Measurements from ENCODE around the gene CTNNA1. TPM values are rescaled to one million over a fixed set of nuclear protein-coding genes. Genes with fewer than 3 reads are reported as not detected.
"Not testable (repeated sequence)": the region's sequence is repeated elsewhere in the genome, so short reads cannot be mapped to it uniquely, and the experiment has no call there.

The CTNNA1 gene
- total RNA-seq, 1 donor from 2014 or later = 304 TPM

DNA sequence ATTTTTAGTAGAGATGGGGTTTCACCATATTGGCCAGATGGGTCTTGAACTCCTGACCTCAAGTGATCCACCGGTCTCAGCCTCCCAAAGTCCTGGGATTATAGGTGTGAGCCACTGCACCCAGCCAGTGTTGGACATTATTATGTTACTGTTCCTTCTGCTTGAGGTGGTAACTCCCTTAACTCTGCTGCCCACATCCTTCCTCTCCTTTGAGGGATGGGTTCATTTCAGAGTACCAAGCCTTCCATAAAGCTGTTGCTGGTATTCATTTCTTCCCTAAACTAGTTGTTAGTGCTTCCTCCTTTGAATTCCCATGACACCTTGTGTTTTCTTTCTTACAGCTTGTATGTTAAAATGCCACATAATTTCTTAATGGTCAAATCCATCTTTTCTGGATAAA, 54.0 kb downstream of the CTNNA1 start:
- peaks cover 0 to 3% of the 10 kb centered on the region in 2 donors for H3K36me3 ChIP-seq
- no peak overlapping the region for H3K27ac ChIP-seq
- TF ChIP-seq, protein P1, sequence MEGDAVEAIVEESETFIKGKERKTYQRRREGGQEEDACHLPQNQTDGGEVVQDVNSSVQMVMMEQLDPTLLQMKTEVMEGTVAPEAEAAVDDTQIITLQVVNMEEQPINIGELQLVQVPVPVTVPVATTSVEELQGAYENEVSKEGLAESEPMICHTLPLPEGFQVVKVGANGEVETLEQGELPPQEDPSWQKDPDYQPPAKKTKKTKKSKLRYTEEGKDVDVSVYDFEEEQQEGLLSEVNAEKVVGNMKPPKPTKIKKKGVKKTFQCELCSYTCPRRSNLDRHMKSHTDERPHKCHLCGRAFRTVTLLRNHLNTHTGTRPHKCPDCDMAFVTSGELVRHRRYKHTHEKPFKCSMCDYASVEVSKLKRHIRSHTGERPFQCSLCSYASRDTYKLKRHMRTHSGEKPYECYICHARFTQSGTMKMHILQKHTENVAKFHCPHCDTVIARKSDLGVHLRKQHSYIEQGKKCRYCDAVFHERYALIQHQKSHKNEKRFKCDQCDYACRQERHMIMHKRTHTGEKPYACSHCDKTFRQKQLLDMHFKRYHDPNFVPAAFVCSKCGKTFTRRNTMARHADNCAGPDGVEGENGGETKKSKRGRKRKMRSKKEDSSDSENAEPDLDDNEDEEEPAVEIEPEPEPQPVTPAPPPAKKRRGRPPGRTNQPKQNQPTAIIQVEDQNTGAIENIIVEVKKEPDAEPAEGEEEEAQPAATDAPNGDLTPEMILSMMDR (IDR thresholded peaks at IDR 0.05) = no peak
- TF ChIP-seq POLR2A (IDR thresholded peaks at IDR 0.05) (no peak), POLR2AphosphoS5 (IDR thresholded peaks at IDR 0.05; ENCODE audit: insufficient read depth in 1 of 2, low read depth in 1 of 2) (no peak)
- H3K9me3 ChIP-seq = no peaks in the 10 kb centered on the region
- intact Hi-C loops (cut with DNase I) = no loop called here
- H3K4me3 ChIP-seq = no peak overlapping the region
- peaks cover 26% of the 10 kb centered on the region for H3K4me1 ChIP-seq
- no peak for DNase-seq (ENCODE audit: extremely low spot score in 2 of 2)
- H3K27me3 ChIP-seq = no peaks in the 10 kb centered on the region

DNA sequence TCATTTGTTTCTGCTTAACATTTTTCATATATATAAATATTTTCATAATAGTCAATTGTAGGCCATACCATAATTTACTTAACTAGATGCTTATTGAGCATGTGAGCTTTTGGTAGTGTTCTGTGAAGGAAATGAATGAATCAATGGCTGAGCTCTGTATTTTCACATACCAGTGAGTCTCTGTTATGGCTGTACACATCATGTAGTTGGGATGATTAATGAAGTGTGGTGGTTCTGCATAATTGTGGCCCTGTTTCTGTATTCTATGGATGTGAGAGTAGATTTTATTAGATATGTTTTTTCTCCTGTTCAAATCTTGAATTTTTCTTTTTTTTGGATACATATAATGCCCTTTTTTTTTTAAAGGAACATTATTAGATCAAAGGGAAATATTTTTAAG, 56.2 kb downstream of the CTNNA1 start:
- Histone ChIP-seq H3K4me1 (peaks cover 11% of the 10 kb centered on the region), H3K27me3 (no peaks in the 10 kb centered on the region), H3K27ac (no peak overlapping the region), H3K36me3 (peaks cover 0 to 14% of the 10 kb centered on the region in 2 donors), H3K4me3 (no peak overlapping the region), H3K9me3 (no peaks in the 10 kb centered on the region)
- no peak for TF ChIP-seq POLR2A (IDR thresholded peaks at IDR 0.05)
- TF ChIP-seq POLR2AphosphoS5 (IDR thresholded peaks at IDR 0.05; ENCODE audit: insufficient read depth in 1 of 2, low read depth in 1 of 2) = no peak
- TF ChIP-seq, protein P1 (IDR thresholded peaks at IDR 0.05) = no peak
- intact Hi-C loops (cut with DNase I) = no loop called here
- DNase-seq (ENCODE audit: extremely low spot score in 2 of 2) = no peak

DNA sequence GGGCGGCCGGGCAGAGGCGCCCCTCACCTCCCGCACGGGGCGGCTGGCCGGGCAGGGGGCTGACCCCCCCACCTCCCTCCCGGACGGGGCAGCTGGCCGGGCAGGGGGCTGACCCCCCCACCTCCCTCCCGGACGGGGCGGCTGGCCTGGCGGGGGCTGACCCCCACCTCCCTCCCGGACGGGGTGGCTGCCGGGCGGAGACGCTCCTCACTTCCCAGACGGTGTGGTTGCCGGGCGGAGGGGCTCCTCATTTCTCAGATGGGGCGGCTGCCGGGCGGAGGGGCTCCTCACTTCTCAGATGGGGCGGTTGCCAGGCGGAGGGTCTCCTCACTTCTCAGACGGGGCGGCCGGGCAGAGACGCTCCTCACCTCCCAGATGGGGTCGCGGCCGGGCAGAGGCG, 57.6 kb downstream of the CTNNA1 start:
- H3K27ac ChIP-seq; H3K9me3 ChIP-seq; H3K27me3 ChIP-seq; intact Hi-C loops (cut with DNase I); DNase-seq (ENCODE audit: extremely low spot score in 2 of 2); H3K4me3 ChIP-seq: not testable (repeated sequence)
- peaks cover 0 to 21% of the 10 kb centered on the region in 2 donors for H3K36me3 ChIP-seq
- peaks cover 11% of the 10 kb centered on the region for H3K4me1 ChIP-seq

DNA sequence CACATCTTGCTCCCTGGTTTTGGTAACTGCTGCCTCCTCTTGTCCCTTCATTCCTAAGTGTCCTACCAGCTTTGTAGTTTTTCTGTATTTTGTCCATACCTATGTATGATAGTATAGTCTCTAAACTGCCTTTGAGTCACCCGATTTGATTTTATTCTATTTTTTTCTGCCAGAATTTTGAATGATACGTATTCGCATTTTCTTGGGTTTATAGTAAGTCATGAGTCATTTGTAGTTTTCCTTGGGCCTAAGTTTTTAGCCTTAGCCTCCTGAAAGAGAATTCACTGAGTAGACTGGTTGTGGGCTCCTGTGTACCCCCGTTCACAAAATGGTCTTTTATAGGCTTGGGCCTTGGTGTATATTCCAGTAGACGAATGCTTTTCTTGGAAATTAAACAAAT, 62.3 kb downstream of the CTNNA1 start:
- H3K4me1 ChIP-seq = peaks cover 21% of the 10 kb centered on the region
- no peak overlapping the region for H3K27ac ChIP-seq
- DNase-seq (ENCODE audit: extremely low spot score in 2 of 2) = no peak
- H3K4me3 ChIP-seq = no peak overlapping the region
- H3K27me3 ChIP-seq = no peaks in the 10 kb centered on the region
- TF ChIP-seq, protein P1 (IDR thresholded peaks at IDR 0.05) = no peak
- TF ChIP-seq POLR2A (IDR thresholded peaks at IDR 0.05) = no peak
- TF ChIP-seq POLR2AphosphoS5 (IDR thresholded peaks at IDR 0.05; ENCODE audit: insufficient read depth in 1 of 2, low read depth in 1 of 2) = no peak
- intact Hi-C loops (cut with DNase I) = no loop called here
- no peaks in the 10 kb centered on the region for H3K9me3 ChIP-seq
- peaks cover 0 to 26% of the 10 kb centered on the region in 2 donors for H3K36me3 ChIP-seq

DNA sequence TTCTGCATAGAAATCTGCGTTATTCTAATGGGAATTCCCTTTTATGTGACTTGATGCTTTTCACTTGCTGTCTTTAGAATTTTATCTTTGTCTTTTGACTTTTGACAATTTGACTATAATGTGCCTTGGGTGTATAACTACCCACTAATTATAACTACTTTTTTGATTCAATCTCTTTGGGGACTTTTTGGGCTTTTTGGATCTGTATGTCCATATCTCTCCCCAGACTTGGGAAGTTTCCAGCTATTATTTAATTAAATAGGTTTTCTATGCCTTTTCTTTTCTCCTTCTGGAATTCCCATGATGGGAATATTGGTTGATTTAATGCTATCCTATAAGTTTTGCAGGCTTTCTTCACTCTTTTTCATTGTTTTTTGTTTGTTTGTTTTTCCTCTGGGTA, 64.0 kb downstream of the CTNNA1 start:
- intact Hi-C loops (cut with DNase I) = no loop called here
- no peak overlapping the region for H3K27ac ChIP-seq
- peaks cover 0 to 22% of the 10 kb centered on the region in 2 donors for H3K36me3 ChIP-seq
- no peak overlapping the region for H3K4me3 ChIP-seq
- TF ChIP-seq, protein P1 (IDR thresholded peaks at IDR 0.05) = no peak
- TF ChIP-seq POLR2A (IDR thresholded peaks at IDR 0.05) (no peak), POLR2AphosphoS5 (IDR thresholded peaks at IDR 0.05; ENCODE audit: insufficient read depth in 1 of 2, low read depth in 1 of 2) (no peak)
- no peaks in the 10 kb centered on the region for H3K9me3 ChIP-seq
- H3K4me1 ChIP-seq = peaks cover 21% of the 10 kb centered on the region
- no peak for DNase-seq (ENCODE audit: extremely low spot score in 2 of 2)
- no peaks in the 10 kb centered on the region for H3K27me3 ChIP-seq

DNA sequence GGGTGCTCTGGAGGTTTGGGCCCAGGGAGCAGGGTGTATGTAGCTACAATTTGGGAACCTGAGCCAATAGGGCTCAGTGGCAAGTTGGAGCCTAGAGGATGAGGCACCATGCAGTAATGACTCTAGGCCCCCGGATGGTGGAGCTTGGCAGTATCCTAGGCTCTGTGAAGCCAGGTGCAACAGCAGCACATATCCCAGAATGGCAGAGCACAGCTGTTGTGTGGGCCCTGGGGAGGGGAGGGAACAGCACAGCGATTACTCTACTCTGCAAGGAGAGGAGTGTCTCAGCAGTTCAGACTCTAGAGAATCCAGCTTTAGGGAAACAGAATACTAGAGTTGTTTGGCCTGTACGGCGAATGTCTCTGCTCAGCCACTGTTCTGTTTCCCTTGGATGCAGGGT, 65.9 kb downstream of the CTNNA1 start:
- DNase-seq (ENCODE audit: extremely low spot score in 2 of 2) = no peak
- no peaks in the 10 kb centered on the region for H3K9me3 ChIP-seq
- intact Hi-C loops (cut with DNase I) = no loop called here
- H3K4me3 ChIP-seq = no peak overlapping the region
- peaks cover 22% of the 10 kb centered on the region for H3K4me1 ChIP-seq
- H3K27ac ChIP-seq = no peak overlapping the region
- H3K27me3 ChIP-seq = no peaks in the 10 kb centered on the region
- peaks cover 0 to 12% of the 10 kb centered on the region in 2 donors for H3K36me3 ChIP-seq
- TF ChIP-seq POLR2AphosphoS5 (IDR thresholded peaks at IDR 0.05; ENCODE audit: insufficient read depth in 1 of 2, low read depth in 1 of 2) = no peak
- TF ChIP-seq, protein P1 (IDR thresholded peaks at IDR 0.05) = no peak
